ENCODE results near the gene FHIT. TPM values are rescaled to one million over a fixed set of nuclear protein-coding genes. Genes with fewer than 3 reads are reported as not detected.

The FHIT gene
- total and polyA plus RNA-seq, 2 of the 4 experiments (the other 2 are of a cell fraction), result 0.07 TPM; not detected in 1

- POLR2A ChIA-PET (ENCODE audit: unreplicated experiment), result no interaction called here
- H3K14ac ChIP-seq (replicated peaks; ENCODE audit: low read depth, low read length), result no peak overlapping the region
Observed at GRCh38 chr3:60048447-60048848, 1202.8 kb downstream of the FHIT start.

More at GRCh38 chr3:60048447-60048848, 1202.8 kb downstream of the FHIT start:
- Histone ChIP-seq H3K9me1 (ENCODE audit: insufficient read depth, low read length) (no peaks in the 10 kb centered on the region), H2BK15ac (ENCODE audit: low read depth, low read length) (no peak overlapping the region), H3K4ac (ENCODE audit: low read depth, low read length) (no peak overlapping the region), H2AK5ac (ENCODE audit: low read depth, low read length) (no peak overlapping the region), H2BK20ac (ENCODE audit: low read depth, low read length) (no peak overlapping the region), H3K79me1 (ENCODE audit: low read depth in 1 of 2, low read length in 2 of 2) (no peaks in the 10 kb centered on the region), H4K5ac (ENCODE audit: low read depth, low read length) (no peak overlapping the region), H4K20me1 (ENCODE audit: insufficient read depth, low read length) (no peaks in the 10 kb centered on the region), H3K9me3 (ENCODE audit: control insufficient read depth, insufficient read depth, low read length) (no peaks in the 10 kb centered on the region), H4K8ac (ENCODE audit: low read depth in 2 of 2, low read length in 2 of 2) (no peak overlapping the region), H3K18ac (ENCODE audit: low read depth, low read length) (no peak overlapping the region), H3K23ac (ENCODE audit: low read depth, low read length) (no peak overlapping the region), H3K4me2 (ENCODE audit: low read depth, low read length) (no peak overlapping the region), H3K27me3 (ENCODE audit: control insufficient read depth, insufficient read depth, low read length) (no peaks in the 10 kb centered on the region), H2BK5ac (ENCODE audit: low read depth, low read length, poor library complexity, severe bottlenecking) (no peak overlapping the region), H3K27ac (ENCODE audit: insufficient read depth, low read length) (no peak overlapping the region), H3K36me3 (ENCODE audit: control insufficient read depth, insufficient read depth, low read length) (no peaks in the 10 kb centered on the region), H4K91ac (ENCODE audit: insufficient read depth, low read depth, low read length) (no peak overlapping the region), H2AFZ (replicated peaks; ENCODE audit: low read length, poor library complexity) (no peak overlapping the region), H3K4me1 (ENCODE audit: control insufficient read depth, insufficient read depth, low read length) (no peaks in the 10 kb centered on the region; the same call in 1 of the 2 replicates), H3K56ac (ENCODE audit: extremely low read depth, insufficient read depth, low read length) (no peak overlapping the region), H2AK9ac (replicated peaks; ENCODE audit: low read depth, low read length, poor library complexity) (no peak overlapping the region), H3K9ac (ENCODE audit: low read depth, low read length) (no peak overlapping the region), H3K4me3 (ENCODE audit: insufficient read depth, low read depth, low read length) (no peak overlapping the region), H2BK120ac (ENCODE audit: low read depth, low read length) (no peak overlapping the region)
- WGBS, 2 experiments (ENCODE audit: extremely low coverage in 2 of 2, insufficient read length in 1 of 2), result no CpG with 5 or more reads among the region's 12 CpGs
- intact Hi-C loops (cut with micrococcal nuclease) (no loop called here), in situ Hi-C loops (cut with MboI; ENCODE audit: low sequenced_read_pairs) (no loop called here), dilution Hi-C loops (cut with HindIII; ENCODE audit: low sequenced_read_pairs, unreplicated experiment) (no loop called here)
- DNase-seq (no peak), ATAC-seq (ENCODE audit: low read depth) (no peak)
- TF ChIP-seq NFE2L2 (IDR thresholded peaks at IDR 0.05; ENCODE audit: low read depth, low read length) (no peak), FOS (IDR thresholded peaks at IDR 0.05; ENCODE audit: low read depth, low read length) (no peak), CTCF (conservative IDR thresholded peaks at IDR 0.05; ENCODE audit: low read depth, low read length) (no peak), ELK1 (IDR thresholded peaks at IDR 0.05; ENCODE audit: borderline replicate concordance, low read depth, low read length) (no peak), CEBPB (IDR thresholded peaks at IDR 0.05; ENCODE audit: low read depth, low read length) (no peak), RFX5 (IDR thresholded peaks at IDR 0.05; ENCODE audit: low read depth, low read length) (no peak), SMC3 (IDR thresholded peaks at IDR 0.05; ENCODE audit: low read depth, low read length) (no peak), MXI1 (IDR thresholded peaks at IDR 0.05; ENCODE audit: borderline replicate concordance, low read depth, low read length) (no peak), POLR2A (IDR thresholded peaks at IDR 0.05; ENCODE audit: low read depth, low read length) (no peak), MAFK (IDR thresholded peaks at IDR 0.05; ENCODE audit: low read depth, low read length) (no peak), CHD1 (IDR thresholded peaks at IDR 0.05; ENCODE audit: low read depth, low read length) (no peak), RAD21 (IDR thresholded peaks at IDR 0.05; ENCODE audit: low read length) (no peak), MAZ (IDR thresholded peaks at IDR 0.05; ENCODE audit: borderline replicate concordance, low read depth, low read length) (no peak), USF2 (IDR thresholded peaks at IDR 0.05; ENCODE audit: low read depth, low read length) (no peak), RCOR1 (IDR thresholded peaks at IDR 0.05; ENCODE audit: insufficient replicate concordance, low read length) (no peak), BHLHE40 (IDR thresholded peaks at IDR 0.05; ENCODE audit: low read depth, low read length) (no peak)
- CTCF ChIA-PET, result no interaction called here
- no TSS peak for BruUV-seq (replicated peaks)
